ENCODE data around the gene ALOX5AP.
A peak's percentile ranks its signal among the peaks of the same experiment; 100 is the strongest.

ALOX5AP gene

GRCh38 chr13:30735025-30735871, at the start of gene ALOX5AP:
Gene ALOX5AP, plus strand, starts transcription at chr13:30735543. Its CDS starts 63 bp downstream, at chr13:30735606.
- H3K27me3 Mint-ChIP-seq, result no peaks in the 10 kb centered on the region

GRCh38 chr13:30685987-30686386, 49.4 kb upstream of the ALOX5AP start:
- Mint-ChIP-seq H3K27me3 (no peaks in the 10 kb centered on the region), H3K4me3 (no peak overlapping the region)

More at GRCh38 chr13:30735025-30735871, at the start of gene ALOX5AP:
- Mint-ChIP-seq H3K4me1 (ENCODE audit: low read depth) (peaks cover 65% of the 10 kb centered on the region), H3K27ac (peak within 1 kb of the TSS; percentile 95), H3K4me3 (peak within 1 kb of the TSS; percentile 93), H3K36me3 (peaks cover 2% of the 10 kb centered on the region), H3K9me3 (ENCODE audit: low read depth) (no peaks in the 10 kb centered on the region)

GRCh38 chr13:30687601-30688000, 47.7 kb upstream of the ALOX5AP start:
- peaks cover 6% of the 10 kb centered on the region for H3K4me1 Mint-ChIP-seq (ENCODE audit: low read depth)
- H3K4me3 Mint-ChIP-seq, result no peak overlapping the region
- no peaks in the 10 kb centered on the region for H3K27me3 Mint-ChIP-seq
- H3K9me3 Mint-ChIP-seq (ENCODE audit: low read depth), result no peaks in the 10 kb centered on the region
- H3K36me3 Mint-ChIP-seq, result peaks cover 3% of the 10 kb centered on the region
- no peak overlapping the region for H3K27ac Mint-ChIP-seq

More at GRCh38 chr13:30685987-30686386, 49.4 kb upstream of the ALOX5AP start:
- H3K27ac Mint-ChIP-seq, result no peak overlapping the region
- H3K4me1 Mint-ChIP-seq (ENCODE audit: low read depth), result peaks cover 6% of the 10 kb centered on the region
- H3K36me3 Mint-ChIP-seq, result peaks cover 3% of the 10 kb centered on the region
- no peaks in the 10 kb centered on the region for H3K9me3 Mint-ChIP-seq (ENCODE audit: low read depth)

GRCh38 chr13:30689752-30690151, 45.6 kb upstream of the ALOX5AP start:
- peaks cover 3% of the 10 kb centered on the region for H3K36me3 Mint-ChIP-seq
- no peaks in the 10 kb centered on the region for H3K9me3 Mint-ChIP-seq (ENCODE audit: low read depth)
- H3K27ac Mint-ChIP-seq, result no peak overlapping the region
- peaks cover 3% of the 10 kb centered on the region for H3K27me3 Mint-ChIP-seq
- no peak overlapping the region for H3K4me3 Mint-ChIP-seq
- peaks cover 6% of the 10 kb centered on the region for H3K4me1 Mint-ChIP-seq (ENCODE audit: low read depth)

GRCh38 chr13:30690282-30691188, 44.8 kb upstream of the ALOX5AP start:
- H3K4me1 Mint-ChIP-seq (ENCODE audit: low read depth), result peaks cover 8% of the 10 kb centered on the region
- peaks cover 5% of the 10 kb centered on the region for H3K27me3 Mint-ChIP-seq
- H3K9me3 Mint-ChIP-seq (ENCODE audit: low read depth), result no peaks in the 10 kb centered on the region
- peaks cover 3% of the 10 kb centered on the region for H3K36me3 Mint-ChIP-seq
- no peak overlapping the region for H3K27ac Mint-ChIP-seq
- H3K4me3 Mint-ChIP-seq, result peak overlapping the region; percentile 71

- H3K9me3 Mint-ChIP-seq (ENCODE audit: low read depth), result no peaks in the 10 kb centered on the region
- H3K36me3 Mint-ChIP-seq, result peaks cover 3% of the 10 kb centered on the region
- H3K27ac Mint-ChIP-seq, result no peak overlapping the region
- peaks cover 5% of the 10 kb centered on the region for H3K27me3 Mint-ChIP-seq
- peaks cover 15% of the 10 kb centered on the region for H3K4me1 Mint-ChIP-seq (ENCODE audit: low read depth)
- no peak overlapping the region for H3K4me3 Mint-ChIP-seq
Observed at GRCh38 chr13:30692113-30692512, 43.2 kb upstream of the ALOX5AP start.

- no peaks in the 10 kb centered on the region for H3K36me3 Mint-ChIP-seq
- no peak overlapping the region for H3K4me3 Mint-ChIP-seq
- H3K9me3 Mint-ChIP-seq (ENCODE audit: low read depth), result no peaks in the 10 kb centered on the region
- peaks cover 9% of the 10 kb centered on the region for H3K27me3 Mint-ChIP-seq
- no peak overlapping the region for H3K27ac Mint-ChIP-seq
- peaks cover 10% of the 10 kb centered on the region for H3K4me1 Mint-ChIP-seq (ENCODE audit: low read depth)
Observed at GRCh38 chr13:30696278-30697176, 38.8 kb upstream of the ALOX5AP start.

GRCh38 chr13:30697177-30697953, 38.0 kb upstream of the ALOX5AP start:
- Mint-ChIP-seq H3K27ac (no peak overlapping the region), H3K9me3 (ENCODE audit: low read depth) (no peaks in the 10 kb centered on the region), H3K4me1 (ENCODE audit: low read depth) (peaks cover 10% of the 10 kb centered on the region), H3K4me3 (no peak overlapping the region), H3K27me3 (peaks cover 9% of the 10 kb centered on the region), H3K36me3 (no peaks in the 10 kb centered on the region)

GRCh38 chr13:30697996-30698401, 37.3 kb upstream of the ALOX5AP start:
- Mint-ChIP-seq H3K36me3 (no peaks in the 10 kb centered on the region), H3K9me3 (ENCODE audit: low read depth) (no peaks in the 10 kb centered on the region), H3K27me3 (peaks cover 9% of the 10 kb centered on the region), H3K27ac (no peak overlapping the region), H3K4me3 (no peak overlapping the region), H3K4me1 (ENCODE audit: low read depth) (peaks cover 10% of the 10 kb centered on the region)

GRCh38 chr13:30698488-30699005, 36.8 kb upstream of the ALOX5AP start:
- Mint-ChIP-seq H3K27me3 (peaks cover 9% of the 10 kb centered on the region), H3K4me1 (ENCODE audit: low read depth) (peaks cover 10% of the 10 kb centered on the region), H3K27ac (no peak overlapping the region), H3K4me3 (no peak overlapping the region), H3K36me3 (no peaks in the 10 kb centered on the region), H3K9me3 (ENCODE audit: low read depth) (no peaks in the 10 kb centered on the region)

- no peak overlapping the region for H3K4me3 Mint-ChIP-seq
- H3K4me1 Mint-ChIP-seq (ENCODE audit: low read depth), result peaks cover 9% of the 10 kb centered on the region
- no peak overlapping the region for H3K27ac Mint-ChIP-seq
- H3K9me3 Mint-ChIP-seq (ENCODE audit: low read depth), result no peaks in the 10 kb centered on the region
- peaks cover 2% of the 10 kb centered on the region for H3K36me3 Mint-ChIP-seq
- H3K27me3 Mint-ChIP-seq, result peaks cover 7% of the 10 kb centered on the region
Observed at GRCh38 chr13:30700364-30700763, 35.0 kb upstream of the ALOX5AP start.

GRCh38 chr13:30702006-30702405, 33.3 kb upstream of the ALOX5AP start:
- peaks cover 2% of the 10 kb centered on the region for H3K36me3 Mint-ChIP-seq
- H3K4me3 Mint-ChIP-seq, result no peak overlapping the region
- H3K27ac Mint-ChIP-seq, result no peak overlapping the region
- peaks cover 7% of the 10 kb centered on the region for H3K27me3 Mint-ChIP-seq
- H3K9me3 Mint-ChIP-seq (ENCODE audit: low read depth), result no peaks in the 10 kb centered on the region
- H3K4me1 Mint-ChIP-seq (ENCODE audit: low read depth), result no peaks in the 10 kb centered on the region

GRCh38 chr13:30704596-30704995, 30.7 kb upstream of the ALOX5AP start:
- Mint-ChIP-seq H3K9me3 (ENCODE audit: low read depth) (no peaks in the 10 kb centered on the region), H3K4me1 (ENCODE audit: low read depth) (no peaks in the 10 kb centered on the region), H3K4me3 (no peak overlapping the region), H3K27me3 (peaks cover 2% of the 10 kb centered on the region), H3K36me3 (peaks cover 2% of the 10 kb centered on the region), H3K27ac (no peak overlapping the region)
